Neural cell (in vitro differentiated cells): ENCODE results near the gene UNK. TPM values are rescaled to one million over a fixed set of nuclear protein-coding genes. Genes with fewer than 3 reads are reported as not detected.

Experiments
- H2AFZ ChIP-seq: fragments of 200-600, 300-800 bp; sonication (generic), shearing (Covaris generic); 2 replicates; pipeline ENCODE4 v1.6.0; 2014; ENCODE audit warnings: low read depth, mild to moderate bottlenecking, antibody characterized with exemption, low read length, moderate library complexity
- H3F3A ChIP-seq: fragments of 200-600 bp; shearing (Covaris generic); 2 replicates; pipeline ENCODE4 v1.6.1; 2016; ENCODE audit warnings: mild to moderate bottlenecking, moderate library complexity, mixed read lengths, antibody characterized with exemption, low read length; ENCODE audit not compliant: insufficient read depth, poor library complexity, severe bottlenecking
- H3K27ac ChIP-seq: fragments of 200-600, 300-800 bp; sonication (generic), shearing (Covaris generic); 2 replicates; pipeline ENCODE4 v1.5.1; 2014; ENCODE audit warnings: mild to moderate bottlenecking, low read length, moderate library complexity
- H3K27me3 ChIP-seq: fragments of 300-800, 200-600 bp; sonication (generic), shearing (Covaris generic); 2 replicates; pipeline ENCODE4 v1.6.0; 2014; ENCODE audit warnings: mild to moderate bottlenecking, low read depth, low read length, moderate library complexity; ENCODE audit not compliant: insufficient read depth
- H3K36me3 ChIP-seq: fragments of 300-800, 200-600 bp; sonication (generic), shearing (Covaris generic); 2 replicates; pipeline ENCODE4 v1.5.1; 2014; ENCODE audit warnings: mild to moderate bottlenecking, antibody characterized with exemption, low read length, moderate library complexity; ENCODE audit not compliant: insufficient read depth
- H3K4me2 ChIP-seq: fragments of 300-800, 200-600 bp; sonication (generic), shearing (Covaris generic); 2 replicates; pipeline ENCODE4 v1.6.0; 2014; ENCODE audit warnings: mild to moderate bottlenecking, low read length
- H3K4me3 ChIP-seq: fragments of 300-800, 200-600 bp; sonication (generic), shearing (Covaris generic); 2 replicates; pipeline ENCODE4 v1.5.1; 2014; ENCODE audit warnings: mild to moderate bottlenecking, low read length, moderate library complexity
- H3K79me2 ChIP-seq: fragments of 200-600 bp; shearing (Covaris generic); replicated peaks from 2 replicates; pipeline ENCODE4 v1.6.0; 2014; ENCODE audit warnings: mild to moderate bottlenecking, low read length, moderate library complexity; ENCODE audit not compliant: insufficient read depth
- H3K9ac ChIP-seq: fragments of 300-800, 200-600 bp; sonication (generic), shearing (Covaris generic); 2 replicates; pipeline ENCODE4 v1.6.1; 2016; ENCODE audit warnings: mild to moderate bottlenecking, low read length, mixed read lengths
- H3K9me2 ChIP-seq: fragments of 200-600 bp; shearing (Covaris generic); 2 replicates; pipeline ENCODE4 v1.6.1; 2016; ENCODE audit warnings: mild to moderate bottlenecking, low read length, mixed read lengths; ENCODE audit not compliant: insufficient read depth
- H3K9me3 ChIP-seq: fragments of 200-600, 300-800 bp; sonication (generic), shearing (Covaris generic); 2 replicates; pipeline ENCODE4 v1.6.1; 2016; ENCODE audit warnings: mild to moderate bottlenecking, mixed run types, low read length, moderate library complexity, mixed read lengths
- H4K20me1 ChIP-seq: fragments of 200-600 bp; shearing (Covaris generic); 2 replicates; pipeline ENCODE4 v1.6.1; 2016; ENCODE audit warnings: mild to moderate bottlenecking, mixed run types; ENCODE audit not compliant: insufficient read depth
- CTCF ChIP-seq: fragments of 450-650 bp; IDR thresholded peaks from 2 replicates; pipeline ENCODE4 v1.5.1; 2014; ENCODE audit warnings: antibody characterized with exemption, mild to moderate bottlenecking, moderate library complexity; ENCODE audit not compliant: poor library complexity, severe bottlenecking
- EP300 ChIP-seq: fragments of 450-650 bp; conservative IDR thresholded peaks from 2 replicates; pipeline ENCODE4 v1.6.1; 2014; ENCODE audit warnings: antibody characterized with exemption, mild to moderate bottlenecking, moderate library complexity; ENCODE audit not compliant: poor library complexity, severe bottlenecking
- POLR2AphosphoS5 ChIP-seq: IDR thresholded peaks from 2 replicates; pipeline ENCODE4 v1.6.1; 2012
- RAD21 ChIP-seq: fragments of 450-650 bp; conservative IDR thresholded peaks from 2 replicates; pipeline ENCODE4 v1.6.1; 2014; ENCODE audit warnings: antibody characterized with exemption, mild to moderate bottlenecking, moderate library complexity
- SMC3 ChIP-seq: fragments of 450-650 bp; conservative IDR thresholded peaks from 2 replicates; pipeline ENCODE4 v1.6.1; 2014; ENCODE audit warnings: antibody characterized with exemption, mild to moderate bottlenecking, moderate library complexity; ENCODE audit not compliant: poor library complexity
- TAF1 ChIP-seq: IDR thresholded peaks from 2 replicates; pipeline ENCODE4 v1.6.1; 2012; ENCODE audit warnings: low read depth
- polyA plus RNA-seq: library from polyadenylated mRNA; depleted of rRNA; stranded (reverse); fragments of >200 nt; gene quantifications from 2 replicates; pipeline ENCODE4 v1.2.3, GENCODE V29; 2014

Gene UNK
- polyA plus RNA-seq, 1 donor from 2014 or later = 29.9 TPM

GRCh38 chr17:75769536-75769935 lies 15.1 kb upstream of the UNK start:
- Histone ChIP-seq H3K4me2 (no peak overlapping the region), H3K79me2 (peaks cover 3% of the 10 kb centered on the region), H3K9me3 (no peaks in the 10 kb centered on the region), H4K20me1 (peaks cover 2% of the 10 kb centered on the region), H3K27me3 (peaks cover 4% of the 10 kb centered on the region), H2AFZ (no peak overlapping the region), H3K36me3 (no peaks in the 10 kb centered on the region), H3K27ac (no peak overlapping the region), H3K9me2 (no peaks in the 10 kb centered on the region), H3K4me3 (no peak overlapping the region), H3K9ac (no peak overlapping the region), H3F3A (no peaks in the 10 kb centered on the region)
- no peak for TF ChIP-seq SMC3
- no peak for TF ChIP-seq CTCF
- TF ChIP-seq POLR2AphosphoS5 = no peak

GRCh38 chr17:75771334-75772281 lies 13.0 kb upstream of the UNK start:
- H3K36me3 ChIP-seq = no peaks in the 10 kb centered on the region
- no peaks in the 10 kb centered on the region for H3K27me3 ChIP-seq
- no peak overlapping the region for H3K9ac ChIP-seq
- peaks cover 21% of the 10 kb centered on the region for H4K20me1 ChIP-seq
- TF ChIP-seq POLR2AphosphoS5 (peak; percentile 15), EP300 (no peak)
- H3K9me3 ChIP-seq = no peaks in the 10 kb centered on the region
- H3K79me2 ChIP-seq = peaks cover 22% of the 10 kb centered on the region
- no peaks in the 10 kb centered on the region for H3F3A ChIP-seq
- no peak overlapping the region for H3K4me3 ChIP-seq
- no peak overlapping the region for H2AFZ ChIP-seq
- no peak overlapping the region for H3K4me2 ChIP-seq
- H3K27ac ChIP-seq = no peak overlapping the region
- no peaks in the 10 kb centered on the region for H3K9me2 ChIP-seq

GRCh38 chr17:75773121-75773807 lies 11.3 kb upstream of the UNK start:
- Histone ChIP-seq H3K9me2 (no peaks in the 10 kb centered on the region), H3K4me3 (no peak overlapping the region), H3K79me2 (peaks cover 38% of the 10 kb centered on the region), H4K20me1 (peaks cover 38% of the 10 kb centered on the region), H3K27me3 (no peaks in the 10 kb centered on the region), H3K9ac (no peak overlapping the region), H2AFZ (no peak overlapping the region), H3K4me2 (no peak overlapping the region), H3K36me3 (peaks cover 3% of the 10 kb centered on the region), H3F3A (no peaks in the 10 kb centered on the region), H3K27ac (no peak overlapping the region), H3K9me3 (no peaks in the 10 kb centered on the region)
- TF ChIP-seq SMC3 (no peak), TAF1 (no peak), POLR2AphosphoS5 (peak; percentile 4), RAD21 (no peak), EP300 (no peak)
